K562 (cell line): ENCODE results near the gene RAB1B. TPM values are rescaled to one million over a fixed set of nuclear protein-coding genes. Genes with fewer than 3 reads are reported as not detected.

Experiments
- CREM ChIP-seq: IDR thresholded peaks from 2 replicates; pipeline ENCODE4 v1.6.1; 2014; ENCODE audit warnings: antibody characterized with exemption, low read depth
- EHMT2 ChIP-seq: fragments of 450-650 bp; IDR thresholded peaks from 2 replicates; pipeline ENCODE4 v1.6.1; 2018; ENCODE audit warnings: antibody characterized with exemption
- HCFC1 ChIP-seq: IDR thresholded peaks from 2 replicates; pipeline ENCODE4 v1.6.1; 2012; ENCODE audit warnings: low read depth, low read length, improper control_type of control experiment
- SFPQ ChIP-seq: fragments of 200-400 bp; formaldehyde crosslinking; IDR thresholded peaks from 2 replicates; pipeline ENCODE4 v1.6.1; 2017; ENCODE audit warnings: mild to moderate bottlenecking, low read depth, low read length, moderate library complexity
- ZNF253 ChIP-seq: fragments of 250-450 bp; sonication (Bioruptor Pico); conservative IDR thresholded peaks from 2 replicates; pipeline ENCODE4 v1.6.1; 2021; ENCODE audit warnings: mild to moderate bottlenecking
- ZNF316 ChIP-seq: fragments of 450-650 bp; IDR thresholded peaks from 2 replicates; pipeline ENCODE4 v1.6.1; 2016
- polyA plus RNA-seq, 8 experiments: library from polyadenylated mRNA; depleted of rRNA in 4 of 8; stranded (reverse) in 5 of 8; unstranded in 3 of 8; fragments of >200 nt; fragmentation: Nextera tagmentation in 2 of 8; fragmentation: Illumina TruSeq in 1 of 8; extraction: Ambion mirVana in 2 of 8; extraction: Trizol in 1 of 8; gene quantifications; 2 replicates each; pipeline versions ENCODE4 v1.2.1 to v1.2.3, GENCODE V29; 2011 to 2014; ENCODE audit warnings: inconsistent platforms in 1 of 8, missing spikeins in 1 of 8
- total RNA-seq, 7 experiments: library from RNA; depleted of rRNA in 6 of 7; stranded (reverse); fragments of >200 nt in 6 of 7; fragmentation: Illumina TruSeq in 2 of 7; extraction: Trizol in 2 of 7; gene quantifications; 2 replicates each; pipeline versions ENCODE4 v1.2.1 to v1.2.3, GENCODE V29; 2011 to 2021; ENCODE audit warnings: low replicate concordance in 1 of 7
- TF ChIP-seq, protein P1 (sequence below): fragments of 250-450 bp; sonication (Bioruptor Pico); IDR thresholded peaks from 2 replicates; pipeline ENCODE4 v1.4.0; 2020
- TF ChIP-seq, protein P2 (sequence below): fragments of 450-650 bp; IDR thresholded peaks from 2 replicates; pipeline ENCODE4 v1.6.1; 2016; ENCODE audit warnings: missing biosample characterization, missing genetic modification characterization

Gene RAB1B
- total and polyA plus RNA-seq, 9 of the 15 experiments (the other 6 are each of a cell fraction or from before 2014, with no cell fraction given), result 5.6 to 146 (median 98.6) TPM

GRCh38 chr11:66239511-66239910 lies 28.9 kb upstream of the RAB1B start (continued):
- TF ChIP-seq, protein P1, sequence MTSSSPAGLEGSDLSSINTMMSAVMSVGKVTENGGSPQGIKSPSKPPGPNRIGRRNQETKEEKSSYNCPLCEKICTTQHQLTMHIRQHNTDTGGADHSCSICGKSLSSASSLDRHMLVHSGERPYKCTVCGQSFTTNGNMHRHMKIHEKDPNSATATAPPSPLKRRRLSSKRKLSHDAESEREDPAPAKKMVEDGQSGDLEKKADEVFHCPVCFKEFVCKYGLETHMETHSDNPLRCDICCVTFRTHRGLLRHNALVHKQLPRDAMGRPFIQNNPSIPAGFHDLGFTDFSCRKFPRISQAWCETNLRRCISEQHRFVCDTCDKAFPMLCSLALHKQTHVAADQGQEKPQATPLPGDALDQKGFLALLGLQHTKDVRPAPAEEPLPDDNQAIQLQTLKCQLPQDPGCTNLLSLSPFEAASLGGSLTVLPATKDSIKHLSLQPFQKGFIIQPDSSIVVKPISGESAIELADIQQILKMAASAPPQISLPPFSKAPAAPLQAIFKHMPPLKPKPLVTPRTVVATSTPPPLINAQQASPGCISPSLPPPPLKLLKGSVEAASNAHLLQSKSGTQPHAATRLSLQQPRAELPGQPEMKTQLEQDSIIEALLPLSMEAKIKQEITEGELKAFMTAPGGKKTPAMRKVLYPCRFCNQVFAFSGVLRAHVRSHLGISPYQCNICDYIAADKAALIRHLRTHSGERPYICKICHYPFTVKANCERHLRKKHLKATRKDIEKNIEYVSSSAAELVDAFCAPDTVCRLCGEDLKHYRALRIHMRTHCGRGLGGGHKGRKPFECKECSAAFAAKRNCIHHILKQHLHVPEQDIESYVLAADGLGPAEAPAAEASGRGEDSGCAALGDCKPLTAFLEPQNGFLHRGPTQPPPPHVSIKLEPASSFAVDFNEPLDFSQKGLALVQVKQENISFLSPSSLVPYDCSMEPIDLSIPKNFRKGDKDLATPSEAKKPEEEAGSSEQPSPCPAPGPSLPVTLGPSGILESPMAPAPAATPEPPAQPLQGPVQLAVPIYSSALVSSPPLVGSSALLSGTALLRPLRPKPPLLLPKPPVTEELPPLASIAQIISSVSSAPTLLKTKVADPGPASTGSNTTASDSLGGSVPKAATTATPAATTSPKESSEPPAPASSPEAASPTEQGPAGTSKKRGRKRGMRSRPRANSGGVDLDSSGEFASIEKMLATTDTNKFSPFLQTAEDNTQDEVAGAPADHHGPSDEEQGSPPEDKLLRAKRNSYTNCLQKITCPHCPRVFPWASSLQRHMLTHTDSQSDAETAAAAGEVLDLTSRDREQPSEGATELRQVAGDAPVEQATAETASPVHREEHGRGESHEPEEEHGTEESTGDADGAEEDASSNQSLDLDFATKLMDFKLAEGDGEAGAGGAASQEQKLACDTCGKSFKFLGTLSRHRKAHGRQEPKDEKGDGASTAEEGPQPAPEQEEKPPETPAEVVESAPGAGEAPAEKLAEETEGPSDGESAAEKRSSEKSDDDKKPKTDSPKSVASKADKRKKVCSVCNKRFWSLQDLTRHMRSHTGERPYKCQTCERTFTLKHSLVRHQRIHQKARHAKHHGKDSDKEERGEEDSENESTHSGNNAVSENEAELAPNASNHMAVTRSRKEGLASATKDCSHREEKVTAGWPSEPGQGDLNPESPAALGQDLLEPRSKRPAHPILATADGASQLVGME, result no peak
- TF ChIP-seq CREM, result no peak
- TF ChIP-seq ZNF253 (CRISPR knock-in tag), result no peak
- TF ChIP-seq, protein P2, sequence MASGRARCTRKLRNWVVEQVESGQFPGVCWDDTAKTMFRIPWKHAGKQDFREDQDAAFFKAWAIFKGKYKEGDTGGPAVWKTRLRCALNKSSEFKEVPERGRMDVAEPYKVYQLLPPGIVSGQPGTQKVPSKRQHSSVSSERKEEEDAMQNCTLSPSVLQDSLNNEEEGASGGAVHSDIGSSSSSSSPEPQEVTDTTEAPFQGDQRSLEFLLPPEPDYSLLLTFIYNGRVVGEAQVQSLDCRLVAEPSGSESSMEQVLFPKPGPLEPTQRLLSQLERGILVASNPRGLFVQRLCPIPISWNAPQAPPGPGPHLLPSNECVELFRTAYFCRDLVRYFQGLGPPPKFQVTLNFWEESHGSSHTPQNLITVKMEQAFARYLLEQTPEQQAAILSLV (tag), result no peak
- TF ChIP-seq HCFC1, result no peak
- no peak for TF ChIP-seq EHMT2
- TF ChIP-seq SFPQ, result no peak
- no peak for TF ChIP-seq ZNF316
- TF ChIP-seq, all 486 proteins: peak for 0
